H1 (cell line): ENCODE measurements around the gene CCDC24.

ENCODE experiments used
- GTF2F1 ChIP-seq: IDR thresholded peaks from 2 replicates; pipeline ENCODE4 v1.6.1; 2012; ENCODE audit warnings: low read depth, low read length, improper control_type of control experiment, borderline replicate concordance
- TF ChIP-seq, protein P1 (sequence below): IDR thresholded peaks from 2 replicates; pipeline ENCODE4 v1.6.1; 2011; ENCODE audit warnings: low read length, improper control_type of control experiment
- TF ChIP-seq, protein P2 (sequence below): IDR thresholded peaks from 2 replicates; pipeline ENCODE4 v1.6.1; 2012; ENCODE audit warnings: low read length, inconsistent platforms

DNA sequence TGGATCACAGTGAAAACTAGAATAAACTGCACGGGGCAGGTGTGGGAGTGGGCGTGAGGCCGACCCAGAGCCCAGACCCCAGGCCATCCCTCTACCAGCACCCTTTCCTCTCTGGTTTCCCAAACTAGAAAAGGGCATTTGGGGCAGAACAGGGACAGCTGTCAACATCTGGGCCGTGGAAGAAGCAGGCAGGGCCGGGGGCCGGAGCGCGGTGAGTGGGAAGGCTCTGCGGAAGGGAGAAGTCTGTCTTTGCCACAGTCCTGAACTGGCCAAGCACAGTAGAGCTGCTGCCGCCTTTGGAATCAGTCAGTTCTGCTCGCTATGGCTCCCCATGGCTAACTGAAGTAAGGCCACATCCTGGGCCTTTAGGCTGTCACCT lies 6.6 kb downstream of the CCDC24 start:
- TF ChIP-seq, protein P1, sequence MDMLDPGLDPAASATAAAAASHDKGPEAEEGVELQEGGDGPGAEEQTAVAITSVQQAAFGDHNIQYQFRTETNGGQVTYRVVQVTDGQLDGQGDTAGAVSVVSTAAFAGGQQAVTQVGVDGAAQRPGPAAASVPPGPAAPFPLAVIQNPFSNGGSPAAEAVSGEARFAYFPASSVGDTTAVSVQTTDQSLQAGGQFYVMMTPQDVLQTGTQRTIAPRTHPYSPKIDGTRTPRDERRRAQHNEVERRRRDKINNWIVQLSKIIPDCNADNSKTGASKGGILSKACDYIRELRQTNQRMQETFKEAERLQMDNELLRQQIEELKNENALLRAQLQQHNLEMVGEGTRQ = no peak
- TF ChIP-seq, protein P2, sequence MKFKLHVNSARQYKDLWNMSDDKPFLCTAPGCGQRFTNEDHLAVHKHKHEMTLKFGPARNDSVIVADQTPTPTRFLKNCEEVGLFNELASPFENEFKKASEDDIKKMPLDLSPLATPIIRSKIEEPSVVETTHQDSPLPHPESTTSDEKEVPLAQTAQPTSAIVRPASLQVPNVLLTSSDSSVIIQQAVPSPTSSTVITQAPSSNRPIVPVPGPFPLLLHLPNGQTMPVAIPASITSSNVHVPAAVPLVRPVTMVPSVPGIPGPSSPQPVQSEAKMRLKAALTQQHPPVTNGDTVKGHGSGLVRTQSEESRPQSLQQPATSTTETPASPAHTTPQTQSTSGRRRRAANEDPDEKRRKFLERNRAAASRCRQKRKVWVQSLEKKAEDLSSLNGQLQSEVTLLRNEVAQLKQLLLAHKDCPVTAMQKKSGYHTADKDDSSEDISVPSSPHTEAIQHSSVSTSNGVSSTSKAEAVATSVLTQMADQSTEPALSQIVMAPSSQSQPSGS = no peak
- TF ChIP-seq GTF2F1 = no peak
